Measurements from ENCODE around the gene FLNA. TPM values are rescaled to one million over a fixed set of nuclear protein-coding genes. Genes with fewer than 3 reads are reported as not detected.

FLNA gene
- total and polyA plus RNA-seq, 2 of the 13 experiments (the other 11 are each of a cell fraction or from before 2014, with no cell fraction given) = 83.4 to 174 TPM

DNA sequence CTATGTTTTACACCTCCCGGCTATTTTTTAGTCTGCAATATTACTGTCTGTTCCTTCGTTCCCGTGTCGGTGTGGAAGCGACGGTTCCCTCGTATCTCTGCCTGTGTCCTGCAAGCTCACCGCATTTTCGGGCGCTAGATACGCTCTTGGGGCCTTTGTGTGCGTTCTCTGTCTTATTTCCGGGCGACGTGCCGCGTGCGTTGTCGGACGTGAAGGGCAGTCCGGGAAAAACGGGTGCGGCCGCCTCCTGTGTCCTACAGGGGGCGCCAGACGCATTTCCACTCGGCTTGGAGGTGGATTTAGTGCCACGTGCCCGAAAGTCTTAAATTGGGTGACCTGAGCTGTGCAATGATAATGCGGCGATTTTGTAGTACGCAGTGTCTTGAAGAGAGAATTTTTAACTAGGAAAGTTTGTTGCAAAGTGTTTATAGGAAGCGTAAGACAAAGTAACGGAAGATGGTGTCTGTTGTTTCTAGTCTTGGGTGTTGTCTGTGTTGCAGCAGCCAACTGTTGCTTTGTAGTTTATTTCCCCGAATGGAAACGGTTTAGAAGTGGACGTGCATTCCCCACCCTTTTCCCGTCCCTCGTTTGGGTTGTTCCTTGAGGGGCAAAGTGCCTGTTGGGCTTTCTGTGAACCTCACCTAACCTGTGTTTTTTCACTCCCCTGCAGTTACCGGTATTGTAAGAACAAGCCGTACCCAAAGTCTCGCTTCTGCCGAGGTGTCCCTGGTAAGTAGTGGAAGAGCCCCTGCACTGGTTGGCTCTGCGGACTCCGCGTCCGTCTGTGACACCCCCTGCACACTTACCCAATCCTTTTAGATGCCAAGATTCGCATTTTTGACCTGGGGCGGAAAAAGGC is 24.5 kb upstream of the FLNA start (continued):
- no peak for TF ChIP-seq ZNF180 (CRISPR knock-in tag; IDR thresholded peaks at IDR 0.05; ENCODE audit: borderline replicate concordance, low read depth)
- no peak for TF ChIP-seq ZNF326 (CRISPR knock-in tag; IDR thresholded peaks at IDR 0.05; ENCODE audit: borderline replicate concordance)
- TF ChIP-seq, protein P1, sequence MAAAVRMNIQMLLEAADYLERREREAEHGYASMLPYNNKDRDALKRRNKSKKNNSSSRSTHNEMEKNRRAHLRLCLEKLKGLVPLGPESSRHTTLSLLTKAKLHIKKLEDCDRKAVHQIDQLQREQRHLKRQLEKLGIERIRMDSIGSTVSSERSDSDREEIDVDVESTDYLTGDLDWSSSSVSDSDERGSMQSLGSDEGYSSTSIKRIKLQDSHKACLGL (CRISPR knock-in tag; IDR thresholded peaks at IDR 0.05) = no peak; the same call in 1 of the 2 replicates
- no peak for TF ChIP-seq RBAK (CRISPR knock-in tag; IDR thresholded peaks at IDR 0.05)
- TF ChIP-seq, protein P2, sequence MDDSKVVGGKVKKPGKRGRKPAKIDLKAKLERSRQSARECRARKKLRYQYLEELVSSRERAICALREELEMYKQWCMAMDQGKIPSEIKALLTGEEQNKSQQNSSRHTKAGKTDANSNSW (CRISPR knock-in tag; IDR thresholded peaks at IDR 0.05; ENCODE audit: borderline replicate concordance) = no peak
- TF ChIP-seq RFX3 (CRISPR knock-in tag; IDR thresholded peaks at IDR 0.05) = no peak
- TF ChIP-seq PHF8 (CRISPR knock-in tag; IDR thresholded peaks at IDR 0.05) = peak; percentile 37; the same call in 1 of the 2 replicates
- TF ChIP-seq ZNF552 (CRISPR knock-in tag; IDR thresholded peaks at IDR 0.05; ENCODE audit: borderline replicate concordance) = 0 out of 2 replicates have a peak, but pooled peaks have one; percentile 1
- TF ChIP-seq ZNF768 (CRISPR knock-in tag; IDR thresholded peaks at IDR 0.05) = no peak
- TF ChIP-seq MIXL1 (CRISPR knock-in tag; IDR thresholded peaks at IDR 0.05) = no peak
- TF ChIP-seq ZNF775 (CRISPR knock-in tag; IDR thresholded peaks at IDR 0.05; ENCODE audit: borderline replicate concordance) = no peak
- TF ChIP-seq, protein P3, sequence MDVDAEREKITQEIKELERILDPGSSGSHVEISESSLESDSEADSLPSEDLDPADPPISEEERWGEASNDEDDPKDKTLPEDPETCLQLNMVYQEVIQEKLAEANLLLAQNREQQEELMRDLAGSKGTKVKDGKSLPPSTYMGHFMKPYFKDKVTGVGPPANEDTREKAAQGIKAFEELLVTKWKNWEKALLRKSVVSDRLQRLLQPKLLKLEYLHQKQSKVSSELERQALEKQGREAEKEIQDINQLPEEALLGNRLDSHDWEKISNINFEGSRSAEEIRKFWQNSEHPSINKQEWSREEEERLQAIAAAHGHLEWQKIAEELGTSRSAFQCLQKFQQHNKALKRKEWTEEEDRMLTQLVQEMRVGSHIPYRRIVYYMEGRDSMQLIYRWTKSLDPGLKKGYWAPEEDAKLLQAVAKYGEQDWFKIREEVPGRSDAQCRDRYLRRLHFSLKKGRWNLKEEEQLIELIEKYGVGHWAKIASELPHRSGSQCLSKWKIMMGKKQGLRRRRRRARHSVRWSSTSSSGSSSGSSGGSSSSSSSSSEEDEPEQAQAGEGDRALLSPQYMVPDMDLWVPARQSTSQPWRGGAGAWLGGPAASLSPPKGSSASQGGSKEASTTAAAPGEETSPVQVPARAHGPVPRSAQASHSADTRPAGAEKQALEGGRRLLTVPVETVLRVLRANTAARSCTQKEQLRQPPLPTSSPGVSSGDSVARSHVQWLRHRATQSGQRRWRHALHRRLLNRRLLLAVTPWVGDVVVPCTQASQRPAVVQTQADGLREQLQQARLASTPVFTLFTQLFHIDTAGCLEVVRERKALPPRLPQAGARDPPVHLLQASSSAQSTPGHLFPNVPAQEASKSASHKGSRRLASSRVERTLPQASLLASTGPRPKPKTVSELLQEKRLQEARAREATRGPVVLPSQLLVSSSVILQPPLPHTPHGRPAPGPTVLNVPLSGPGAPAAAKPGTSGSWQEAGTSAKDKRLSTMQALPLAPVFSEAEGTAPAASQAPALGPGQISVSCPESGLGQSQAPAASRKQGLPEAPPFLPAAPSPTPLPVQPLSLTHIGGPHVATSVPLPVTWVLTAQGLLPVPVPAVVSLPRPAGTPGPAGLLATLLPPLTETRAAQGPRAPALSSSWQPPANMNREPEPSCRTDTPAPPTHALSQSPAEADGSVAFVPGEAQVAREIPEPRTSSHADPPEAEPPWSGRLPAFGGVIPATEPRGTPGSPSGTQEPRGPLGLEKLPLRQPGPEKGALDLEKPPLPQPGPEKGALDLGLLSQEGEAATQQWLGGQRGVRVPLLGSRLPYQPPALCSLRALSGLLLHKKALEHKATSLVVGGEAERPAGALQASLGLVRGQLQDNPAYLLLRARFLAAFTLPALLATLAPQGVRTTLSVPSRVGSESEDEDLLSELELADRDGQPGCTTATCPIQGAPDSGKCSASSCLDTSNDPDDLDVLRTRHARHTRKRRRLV (CRISPR knock-in tag; IDR thresholded peaks at IDR 0.05) = no peak
- TF ChIP-seq, protein P4, sequence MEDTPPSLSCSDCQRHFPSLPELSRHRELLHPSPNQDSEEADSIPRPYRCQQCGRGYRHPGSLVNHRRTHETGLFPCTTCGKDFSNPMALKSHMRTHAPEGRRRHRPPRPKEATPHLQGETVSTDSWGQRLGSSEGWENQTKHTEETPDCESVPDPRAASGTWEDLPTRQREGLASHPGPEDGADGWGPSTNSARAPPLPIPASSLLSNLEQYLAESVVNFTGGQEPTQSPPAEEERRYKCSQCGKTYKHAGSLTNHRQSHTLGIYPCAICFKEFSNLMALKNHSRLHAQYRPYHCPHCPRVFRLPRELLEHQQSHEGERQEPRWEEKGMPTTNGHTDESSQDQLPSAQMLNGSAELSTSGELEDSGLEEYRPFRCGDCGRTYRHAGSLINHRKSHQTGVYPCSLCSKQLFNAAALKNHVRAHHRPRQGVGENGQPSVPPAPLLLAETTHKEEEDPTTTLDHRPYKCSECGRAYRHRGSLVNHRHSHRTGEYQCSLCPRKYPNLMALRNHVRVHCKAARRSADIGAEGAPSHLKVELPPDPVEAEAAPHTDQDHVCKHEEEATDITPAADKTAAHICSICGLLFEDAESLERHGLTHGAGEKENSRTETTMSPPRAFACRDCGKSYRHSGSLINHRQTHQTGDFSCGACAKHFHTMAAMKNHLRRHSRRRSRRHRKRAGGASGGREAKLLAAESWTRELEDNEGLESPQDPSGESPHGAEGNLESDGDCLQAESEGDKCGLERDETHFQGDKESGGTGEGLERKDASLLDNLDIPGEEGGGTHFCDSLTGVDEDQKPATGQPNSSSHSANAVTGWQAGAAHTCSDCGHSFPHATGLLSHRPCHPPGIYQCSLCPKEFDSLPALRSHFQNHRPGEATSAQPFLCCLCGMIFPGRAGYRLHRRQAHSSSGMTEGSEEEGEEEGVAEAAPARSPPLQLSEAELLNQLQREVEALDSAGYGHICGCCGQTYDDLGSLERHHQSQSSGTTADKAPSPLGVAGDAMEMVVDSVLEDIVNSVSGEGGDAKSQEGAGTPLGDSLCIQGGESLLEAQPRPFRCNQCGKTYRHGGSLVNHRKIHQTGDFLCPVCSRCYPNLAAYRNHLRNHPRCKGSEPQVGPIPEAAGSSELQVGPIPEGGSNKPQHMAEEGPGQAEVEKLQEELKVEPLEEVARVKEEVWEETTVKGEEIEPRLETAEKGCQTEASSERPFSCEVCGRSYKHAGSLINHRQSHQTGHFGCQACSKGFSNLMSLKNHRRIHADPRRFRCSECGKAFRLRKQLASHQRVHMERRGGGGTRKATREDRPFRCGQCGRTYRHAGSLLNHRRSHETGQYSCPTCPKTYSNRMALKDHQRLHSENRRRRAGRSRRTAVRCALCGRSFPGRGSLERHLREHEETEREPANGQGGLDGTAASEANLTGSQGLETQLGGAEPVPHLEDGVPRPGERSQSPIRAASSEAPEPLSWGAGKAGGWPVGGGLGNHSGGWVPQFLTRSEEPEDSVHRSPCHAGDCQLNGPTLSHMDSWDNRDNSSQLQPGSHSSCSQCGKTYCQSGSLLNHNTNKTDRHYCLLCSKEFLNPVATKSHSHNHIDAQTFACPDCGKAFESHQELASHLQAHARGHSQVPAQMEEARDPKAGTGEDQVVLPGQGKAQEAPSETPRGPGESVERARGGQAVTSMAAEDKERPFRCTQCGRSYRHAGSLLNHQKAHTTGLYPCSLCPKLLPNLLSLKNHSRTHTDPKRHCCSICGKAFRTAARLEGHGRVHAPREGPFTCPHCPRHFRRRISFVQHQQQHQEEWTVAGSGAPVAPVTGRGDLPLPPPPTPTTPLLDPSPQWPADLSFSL (CRISPR knock-in tag; IDR thresholded peaks at IDR 0.05) = no peak
- no peak for TF ChIP-seq MIER3 (CRISPR knock-in tag; IDR thresholded peaks at IDR 0.05; ENCODE audit: borderline replicate concordance)
- no peak for TF ChIP-seq CENPX (CRISPR knock-in tag; IDR thresholded peaks at IDR 0.05)
- TF ChIP-seq ZFYVE20 (CRISPR knock-in tag; IDR thresholded peaks at IDR 0.05; ENCODE audit: borderline replicate concordance, low read depth) = no peak
- no peak for TF ChIP-seq NFKBIZ (CRISPR knock-in tag; IDR thresholded peaks at IDR 0.05)

Measured in HepG2 (cell line).